DMS 273 treated with DMSO at 0.1 percent for 48 hours (cell line): ENCODE results near the gene CHST1.

Source experiments
- DNase-seq: peaks from one replicate; lab custom pipeline; 2025; lab: John Stamatoyannopoulos, UW

Gene CHST1

GRCh38 chr11:45659818-45660160 is 5.6 kb downstream of the CHST1 start:
- DNase-seq, result no peak

- no peak for DNase-seq
Measured at GRCh38 chr11:45659031-45659817, 6.2 kb downstream of the CHST1 start.

- no peak for DNase-seq
Measured at GRCh38 chr11:45658292-45658991, 7.0 kb downstream of the CHST1 start.

GRCh38 chr11:45657496-45658260 is 7.7 kb downstream of the CHST1 start:
- no peak for DNase-seq

- no peak for DNase-seq
Measured at GRCh38 chr11:45655831-45656230, 9.6 kb downstream of the CHST1 start.

GRCh38 chr11:45655347-45655756 is 10.1 kb downstream of the CHST1 start:
- peak; percentile 11 for DNase-seq

- DNase-seq, result no peak
Measured at GRCh38 chr11:45655012-45655283, 10.5 kb downstream of the CHST1 start.

- DNase-seq, result no peak
Measured at GRCh38 chr11:45654231-45655011, 11.0 kb downstream of the CHST1 start.

- DNase-seq, result no peak
Measured at GRCh38 chr11:45653277-45653676, 12.1 kb downstream of the CHST1 start.

GRCh38 chr11:45652781-45653180 is 12.6 kb downstream of the CHST1 start:
- no peak for DNase-seq

GRCh38 chr11:45651841-45652749 is 13.3 kb downstream of the CHST1 start:
- no peak for DNase-seq

GRCh38 chr11:45651156-45651555 is 14.3 kb downstream of the CHST1 start:
- DNase-seq, result no peak

GRCh38 chr11:45650166-45651095 is 15.0 kb downstream of the CHST1 start:
- DNase-seq, result no peak

- DNase-seq, result no peak
Measured at GRCh38 chr11:45649544-45650165, 15.8 kb downstream of the CHST1 start.

GRCh38 chr11:45648931-45649330 is 16.5 kb downstream of the CHST1 start:
- DNase-seq, result no peak

- no peak for DNase-seq
Measured at GRCh38 chr11:45647786-45648185, 17.6 kb downstream of the CHST1 start.

- DNase-seq, result no peak
Measured at GRCh38 chr11:45647329-45647728, 18.1 kb downstream of the CHST1 start.

GRCh38 chr11:45646275-45646927 is 19.0 kb downstream of the CHST1 start:
- DNase-seq, result no peak
